NCI-H2196 treated with DMSO at 0.1 percent for 48 hours (cell line): ENCODE measurements around the gene KIF23.

Source experiments
- DNase-seq: peaks from one replicate; lab custom pipeline; 2025; ENCODE audit not compliant: unreplicated experiment; lab: John Stamatoyannopoulos, UW

KIF23 gene

DNA sequence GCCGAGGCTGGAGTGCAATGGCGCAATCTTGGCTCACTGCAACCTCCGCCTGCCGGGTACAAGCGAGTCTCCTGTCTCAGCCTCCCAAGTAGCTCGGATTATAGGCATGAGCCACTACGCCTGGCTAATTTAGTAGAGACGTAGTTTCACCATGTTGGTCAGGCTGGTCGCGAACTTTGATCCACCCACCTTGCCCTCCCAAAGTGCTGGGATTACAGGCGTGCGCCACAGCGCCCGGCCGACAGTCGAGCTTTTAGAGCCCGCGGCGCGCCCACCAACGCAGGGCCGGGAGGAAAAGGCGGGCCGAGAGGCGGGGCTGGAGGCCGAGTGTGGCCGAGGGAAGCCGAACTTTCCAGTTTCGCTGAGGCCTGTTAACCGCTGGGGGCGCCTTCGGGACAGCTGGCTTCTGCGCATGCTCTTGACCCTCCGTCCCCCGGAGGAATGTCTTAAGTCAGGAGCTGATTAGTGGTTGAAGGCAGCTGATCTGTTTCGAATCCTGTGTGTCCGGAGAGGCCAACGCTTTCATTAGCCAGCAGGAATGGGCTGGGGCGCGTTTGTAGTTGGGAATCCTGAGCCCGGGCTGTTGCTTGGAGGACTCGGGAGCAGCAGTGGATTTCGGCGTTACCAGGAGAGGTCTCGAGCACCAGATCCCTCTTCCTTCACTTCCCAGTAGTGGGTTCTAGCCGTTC lies 48.5 kb downstream of the KIF23 start:
- DNase-seq = peak; percentile 77

DNA sequence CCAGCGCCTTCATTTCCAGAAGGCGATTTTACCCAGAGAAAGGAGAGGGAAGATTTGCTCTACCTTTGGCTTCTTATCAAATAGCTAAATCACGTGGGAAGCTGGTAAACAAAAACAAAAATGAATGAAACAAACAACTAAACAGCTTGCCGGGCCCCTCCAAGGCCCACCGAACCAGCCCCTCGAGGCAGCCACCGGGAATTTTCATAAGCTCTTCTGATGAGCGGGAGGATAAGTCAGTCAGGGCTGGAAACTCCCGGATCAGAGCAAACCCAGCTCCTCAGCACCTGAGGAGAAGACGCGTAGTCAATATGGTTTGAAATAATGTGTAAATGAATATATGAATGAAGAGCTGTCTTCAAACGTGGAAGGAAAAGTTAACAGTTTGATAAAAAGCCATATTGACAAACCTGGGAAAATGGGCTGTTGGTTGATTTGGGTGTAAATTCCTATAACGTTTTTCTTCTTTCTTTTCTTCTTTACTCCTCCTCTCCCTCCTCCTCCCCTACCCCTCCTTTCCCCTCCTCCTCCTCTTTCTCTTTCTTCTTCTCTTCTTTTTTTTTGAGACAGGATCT lies 49.1 kb downstream of the KIF23 start:
- DNase-seq = no peak

DNA sequence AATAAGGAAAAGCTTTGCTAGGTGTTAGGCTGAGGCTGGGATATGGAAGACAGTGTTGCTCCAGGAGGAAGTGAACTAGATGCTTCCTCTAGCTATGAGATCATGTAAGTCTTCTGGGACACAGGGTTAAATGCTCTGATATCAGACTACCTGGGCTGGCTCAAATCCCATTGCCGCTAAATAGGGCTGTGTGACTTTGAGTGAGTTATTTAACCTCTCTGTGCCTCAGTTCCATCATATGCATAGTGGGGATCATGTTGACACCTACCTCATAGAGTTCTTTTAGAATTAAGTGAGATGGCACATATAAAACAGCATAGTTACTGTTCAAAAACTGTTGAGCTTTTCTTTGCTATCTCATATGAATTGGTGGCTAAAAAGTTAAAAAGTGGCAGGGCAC lies 51.1 kb downstream of the KIF23 start:
- no peak for DNase-seq

DNA sequence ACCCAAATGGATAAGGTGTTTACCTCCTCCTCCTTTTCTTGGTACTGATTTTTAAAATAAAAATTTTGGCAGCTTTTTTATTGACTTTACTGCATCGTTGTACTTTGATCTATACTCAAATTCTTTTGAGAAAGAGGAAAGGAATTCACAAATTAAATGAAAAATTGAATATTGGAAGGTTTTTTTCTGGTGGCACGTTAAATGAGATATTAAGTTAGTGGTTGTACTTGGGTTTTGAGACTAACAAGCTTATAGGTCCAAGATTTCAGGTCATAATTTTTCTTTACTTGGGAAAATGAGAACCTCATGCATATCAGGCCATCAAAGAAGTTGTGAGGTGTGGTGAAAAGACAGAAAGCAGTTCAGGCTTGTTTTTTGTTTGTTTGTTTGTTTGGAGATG lies 52.6 kb downstream of the KIF23 start:
- no peak for DNase-seq

DNA sequence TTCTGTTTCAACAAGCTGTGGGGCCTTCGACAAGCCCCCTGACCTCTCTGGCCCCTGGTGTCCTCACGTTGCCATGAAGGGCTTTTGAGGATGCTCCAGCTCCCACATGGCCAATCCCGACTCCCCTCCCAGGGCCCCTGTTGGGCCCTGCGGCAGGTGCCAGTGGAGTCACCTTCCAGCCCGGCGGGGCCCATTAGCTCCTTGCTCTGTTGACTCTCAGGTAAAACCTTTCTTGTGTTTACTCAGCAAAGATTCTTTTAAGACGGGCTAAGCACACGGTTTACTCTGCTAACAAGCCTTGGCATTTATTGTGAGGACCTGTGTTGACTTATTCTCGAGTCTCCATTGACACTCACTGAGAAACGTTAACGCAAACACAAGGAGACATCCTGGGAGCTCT lies 53.5 kb downstream of the KIF23 start:
- DNase-seq = no peak

DNA sequence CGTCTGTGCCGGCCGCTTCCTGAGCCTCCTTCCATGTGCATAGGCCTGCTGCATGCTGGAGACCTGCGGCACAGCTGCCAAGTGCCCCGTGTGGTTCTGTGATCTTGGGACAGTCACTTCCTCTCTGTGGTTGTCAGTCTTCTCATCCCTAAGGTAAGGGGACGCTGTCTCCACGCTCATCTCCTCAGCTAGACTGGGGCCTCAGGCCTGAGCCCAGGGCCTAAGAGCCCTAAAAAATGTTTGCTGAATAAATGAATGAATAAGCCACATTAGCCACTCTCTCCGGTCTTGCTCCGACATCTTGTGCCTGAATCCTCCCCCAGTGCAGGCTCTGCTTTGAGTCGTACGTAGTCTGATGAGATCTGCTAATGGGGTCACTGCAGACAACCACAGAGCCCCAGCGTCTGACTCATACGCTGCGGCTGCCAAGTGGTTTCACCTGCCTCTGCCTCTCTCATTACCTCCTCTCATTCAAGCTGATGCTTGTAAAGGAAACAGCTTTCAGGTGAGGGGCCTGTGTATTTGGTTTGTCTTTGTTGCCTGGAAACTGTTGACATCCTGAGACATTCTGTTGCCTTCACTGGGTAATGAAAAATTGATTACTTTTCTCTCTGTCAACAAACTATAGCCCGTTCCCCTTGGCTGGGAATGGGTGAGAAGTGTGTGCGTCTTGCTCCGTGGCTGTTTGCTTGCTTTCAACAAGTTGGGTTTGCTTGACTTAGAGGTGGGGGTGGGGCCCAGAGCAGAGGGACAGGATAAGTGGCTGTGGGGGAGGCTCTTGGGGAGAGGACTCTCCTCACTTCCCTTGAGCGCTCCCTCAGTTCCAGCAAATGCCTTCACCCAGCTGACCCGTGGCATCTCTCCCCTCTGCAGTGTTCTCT lies 54.3 kb downstream of the KIF23 start:
- DNase-seq = peak; percentile 91

DNA sequence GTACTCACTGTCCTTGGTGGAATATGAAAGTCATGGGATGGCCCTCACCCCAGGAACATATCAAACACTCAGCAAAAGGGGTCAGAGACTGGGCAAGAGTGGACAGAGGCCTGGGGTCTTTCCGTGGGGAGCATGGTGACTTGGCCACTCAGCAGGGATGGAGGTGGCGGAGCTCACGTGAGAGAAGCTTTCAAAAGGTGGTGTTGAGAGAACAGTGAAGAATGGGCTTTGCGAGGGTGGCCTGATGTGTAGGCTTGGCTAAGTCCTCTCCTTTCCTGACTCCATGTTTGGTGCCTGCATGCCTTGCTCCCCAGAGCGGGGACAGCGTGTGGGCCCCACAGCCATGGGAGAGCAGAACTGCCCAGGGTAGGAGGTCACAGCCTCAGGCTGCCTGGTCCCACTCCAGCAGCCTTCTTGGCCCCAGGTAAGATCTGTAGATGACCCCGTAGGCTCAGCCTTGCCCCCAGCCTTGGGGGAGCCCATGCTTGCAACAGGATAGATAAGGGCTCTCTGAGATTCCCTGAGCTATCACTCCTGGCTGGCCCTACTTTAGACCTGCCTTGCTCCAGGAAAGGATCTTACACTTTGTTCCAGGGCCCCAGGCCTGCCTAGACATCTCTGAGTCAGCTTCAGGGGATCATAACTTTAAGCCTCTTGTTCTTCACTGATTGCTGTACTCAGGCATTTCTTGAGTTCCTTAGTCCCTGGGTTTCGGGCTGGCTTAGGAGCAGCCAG lies 55.5 kb downstream of the KIF23 start:
- DNase-seq = no peak

DNA sequence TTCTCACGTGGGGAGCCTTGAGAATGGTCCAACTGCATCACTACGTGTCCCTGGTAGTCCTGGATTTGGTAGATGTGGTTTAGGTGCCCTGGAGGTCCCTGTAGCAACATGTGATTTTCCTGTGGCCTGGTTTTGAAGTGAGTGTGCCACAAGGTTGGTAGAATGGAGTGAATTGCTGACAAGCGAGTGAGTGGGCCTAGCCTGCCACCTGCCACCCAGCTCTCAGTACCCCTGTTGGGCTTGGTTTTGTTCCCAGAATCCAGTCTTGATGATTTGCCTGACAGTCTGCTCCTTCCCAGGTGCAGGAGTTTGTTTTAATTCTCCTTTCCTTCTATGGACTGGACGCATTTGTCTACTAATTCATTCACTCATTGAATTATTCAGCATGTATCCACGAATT lies 57.9 kb downstream of the KIF23 start:
- DNase-seq = no peak

DNA sequence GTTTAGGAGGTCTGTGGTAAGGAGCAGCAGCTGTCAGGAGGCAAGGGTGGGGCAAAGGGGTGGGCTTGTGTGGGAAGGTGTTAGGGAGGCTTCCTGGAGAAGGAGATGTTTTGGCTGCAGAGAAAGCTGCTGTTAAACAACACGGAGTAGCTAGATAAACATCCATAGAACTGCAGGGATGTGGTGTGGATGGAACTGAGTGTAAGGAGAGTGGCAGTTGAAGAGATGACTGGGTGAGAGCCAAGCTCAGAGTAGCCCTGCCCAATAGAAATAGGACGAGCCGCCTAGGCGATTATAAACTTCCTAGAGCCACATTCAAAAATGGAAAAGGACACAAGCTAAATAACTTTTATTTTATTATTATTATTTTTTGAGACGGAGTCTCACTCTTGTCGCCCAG lies 58.4 kb downstream of the KIF23 start:
- DNase-seq = no peak

DNA sequence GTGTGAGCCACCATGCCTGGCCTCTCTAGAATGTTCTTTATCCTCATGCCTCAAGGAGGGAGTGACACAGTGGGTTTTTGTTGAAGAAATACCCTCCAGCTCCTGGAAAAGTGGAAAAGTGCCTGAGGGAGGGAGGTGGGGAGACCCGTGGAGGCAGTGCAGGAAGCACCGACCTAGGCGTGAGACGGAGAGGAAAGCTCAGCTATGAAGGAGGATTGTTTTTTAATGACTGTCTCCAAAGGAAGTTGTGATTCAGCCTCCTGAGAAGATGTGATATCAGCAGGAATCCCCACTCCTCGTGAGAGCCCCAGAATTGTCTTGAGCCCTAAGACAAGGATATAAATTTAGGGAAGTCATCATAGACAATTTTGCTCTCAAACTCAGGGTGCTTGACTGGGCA lies 60.1 kb downstream of the KIF23 start:
- no peak for DNase-seq

DNA sequence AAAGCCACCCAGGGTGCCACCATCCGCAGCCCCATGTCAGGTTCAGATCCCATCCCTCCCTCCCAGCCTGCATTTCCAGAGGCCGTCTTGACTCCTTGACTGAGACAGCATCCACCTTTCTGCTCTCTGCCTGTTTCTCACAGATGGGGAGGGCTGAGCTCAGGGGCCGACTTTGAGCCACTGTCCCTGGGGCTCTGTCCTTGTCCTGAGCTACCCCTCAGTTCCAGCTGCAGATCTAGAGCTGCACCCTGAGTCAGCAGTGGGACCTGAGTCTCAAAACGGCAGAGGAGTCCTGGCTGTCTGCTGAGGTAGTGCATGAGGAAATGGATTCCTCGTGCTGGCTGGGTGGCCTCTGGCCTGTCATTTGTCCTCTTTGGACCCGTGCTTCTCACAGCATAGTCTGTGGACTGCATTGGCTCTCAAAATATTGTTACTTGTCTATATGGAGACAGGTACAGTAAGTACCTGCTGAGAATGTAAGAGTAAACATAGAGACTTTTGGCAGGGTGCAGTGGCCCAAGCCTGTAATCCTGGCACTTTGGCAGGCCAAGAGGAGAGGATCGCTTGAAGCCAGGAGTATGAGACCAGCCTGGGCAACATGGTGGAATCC lies 60.8 kb downstream of the KIF23 start:
- DNase-seq = no peak

DNA sequence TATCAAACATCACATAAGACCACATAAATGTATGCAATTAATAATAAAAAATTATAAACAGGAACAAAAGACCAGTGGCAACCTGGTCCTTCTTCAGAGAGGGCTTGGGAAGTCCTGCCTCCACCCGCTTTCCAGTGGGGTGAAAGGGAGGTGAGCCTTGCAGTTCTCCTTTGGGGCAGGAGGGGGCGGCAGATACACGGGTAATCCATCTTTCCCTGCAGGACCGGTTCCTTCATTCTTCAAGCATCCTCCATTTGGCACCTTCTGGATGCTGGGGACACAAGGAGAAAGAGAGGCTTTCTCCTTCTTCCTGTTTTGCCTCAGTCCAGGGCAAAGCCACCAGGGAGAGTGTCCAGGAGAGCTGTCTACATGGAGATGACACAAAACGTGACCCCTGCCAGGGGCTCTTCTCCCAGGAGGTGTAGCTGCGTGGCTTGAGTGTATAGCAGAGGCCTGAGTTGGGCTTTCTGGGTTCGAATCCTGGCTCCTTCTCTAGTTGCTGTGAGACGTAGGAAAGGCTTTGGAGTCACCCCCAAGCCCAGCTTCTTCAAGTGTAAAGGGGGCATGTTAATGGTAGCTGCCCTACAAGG lies 61.7 kb downstream of the KIF23 start:
- peak; percentile 35 for DNase-seq

DNA sequence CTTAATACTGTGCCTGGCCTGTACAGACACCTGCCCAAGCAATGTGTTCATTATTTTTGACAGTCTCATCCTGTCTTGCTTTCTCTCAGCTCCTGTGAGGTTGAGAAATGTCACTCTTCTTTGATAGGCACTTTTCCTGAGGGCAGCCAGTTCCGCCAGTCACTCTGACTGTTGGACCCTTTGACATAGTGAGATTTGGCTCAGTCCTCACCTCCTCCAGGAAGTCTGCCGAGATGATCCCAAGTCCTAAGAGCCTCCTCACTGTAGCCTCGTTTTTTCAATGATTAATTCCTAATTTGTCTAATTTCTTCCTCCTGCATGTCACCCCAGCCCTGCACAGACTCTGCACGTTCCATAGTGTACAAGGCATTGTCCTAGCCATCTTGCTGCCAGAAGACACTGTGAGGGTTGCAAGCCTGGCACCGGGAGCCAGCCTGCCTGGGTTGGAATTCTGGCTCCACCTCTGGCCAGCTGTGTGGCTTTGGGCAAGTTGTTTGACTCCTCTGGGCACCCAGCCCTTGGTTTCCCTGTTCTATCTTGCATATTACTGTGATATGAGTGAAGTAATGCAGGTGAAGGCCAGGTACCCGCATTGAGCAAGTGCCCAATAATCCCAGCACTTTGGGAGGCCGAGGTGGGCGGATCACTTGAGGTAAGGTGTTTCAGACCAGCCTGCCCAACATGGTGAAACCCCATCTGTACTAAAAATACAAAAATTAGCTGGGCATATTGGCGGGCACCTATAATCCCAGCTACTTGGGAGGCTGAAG lies 62.7 kb downstream of the KIF23 start:
- DNase-seq = no peak

DNA sequence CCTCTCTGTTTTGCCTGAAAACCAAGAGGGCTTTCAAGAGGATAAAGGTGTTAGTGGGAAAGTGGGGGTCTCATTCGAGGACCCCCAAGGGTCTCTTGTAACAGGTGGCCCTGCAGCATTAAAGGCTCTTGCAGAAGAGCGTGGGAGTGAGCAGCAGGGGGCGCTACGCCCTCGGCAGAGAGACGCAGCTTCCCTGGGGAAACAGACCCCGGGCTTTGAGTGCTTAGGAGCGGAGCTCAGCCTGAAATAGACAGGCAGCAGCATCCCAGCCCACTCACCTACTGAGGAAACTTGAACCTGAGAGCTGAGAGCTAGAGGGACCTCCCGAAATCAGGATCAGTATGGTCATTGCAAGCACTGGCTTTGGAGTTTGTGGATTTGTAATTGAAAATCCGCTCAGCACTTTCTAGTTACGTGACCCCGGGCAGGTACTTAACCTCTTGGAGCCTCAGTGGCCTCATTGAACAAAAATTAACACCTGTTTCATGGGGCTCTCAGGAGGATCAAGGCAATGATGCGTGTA lies 64.2 kb downstream of the KIF23 start:
- DNase-seq = no peak

DNA sequence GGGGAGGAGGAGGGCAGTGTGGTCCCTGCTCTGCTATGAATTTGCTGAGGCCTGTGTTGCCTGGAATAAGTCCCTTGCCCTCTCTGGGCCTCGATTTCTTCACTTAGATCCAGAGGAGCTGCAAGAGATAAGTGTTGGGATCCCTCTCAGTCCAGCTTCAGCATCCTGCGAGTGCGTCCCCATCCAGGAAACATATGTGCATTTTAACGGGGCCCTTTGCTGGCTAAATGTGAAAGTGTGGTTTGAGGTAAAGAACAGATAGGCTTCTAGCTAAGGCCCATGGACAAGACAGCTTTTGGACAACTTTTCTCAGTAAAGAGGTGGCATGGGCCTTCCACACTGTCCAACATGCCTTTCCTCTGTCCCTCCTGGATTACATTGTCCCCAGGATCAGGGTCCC lies 64.9 kb downstream of the KIF23 start:
- no peak for DNase-seq

DNA sequence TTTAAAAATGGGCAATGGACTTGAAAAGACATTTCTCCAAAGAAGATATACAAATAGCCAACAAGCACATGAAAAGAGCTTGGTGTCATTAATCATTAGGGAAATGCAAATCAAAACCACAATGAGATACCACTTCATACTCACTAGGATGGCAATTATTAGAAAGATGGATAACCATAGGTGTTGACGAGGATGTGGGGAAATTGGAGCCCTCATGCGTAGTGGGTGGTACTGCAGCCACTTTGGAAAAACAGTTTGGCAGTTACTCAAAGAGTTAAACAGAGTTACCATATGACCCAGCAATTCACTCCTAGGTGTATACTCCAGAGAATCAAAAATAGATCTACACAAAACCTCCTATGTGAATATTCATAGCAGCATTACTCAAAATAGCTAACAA lies 65.8 kb downstream of the KIF23 start:
- DNase-seq = no peak

DNA sequence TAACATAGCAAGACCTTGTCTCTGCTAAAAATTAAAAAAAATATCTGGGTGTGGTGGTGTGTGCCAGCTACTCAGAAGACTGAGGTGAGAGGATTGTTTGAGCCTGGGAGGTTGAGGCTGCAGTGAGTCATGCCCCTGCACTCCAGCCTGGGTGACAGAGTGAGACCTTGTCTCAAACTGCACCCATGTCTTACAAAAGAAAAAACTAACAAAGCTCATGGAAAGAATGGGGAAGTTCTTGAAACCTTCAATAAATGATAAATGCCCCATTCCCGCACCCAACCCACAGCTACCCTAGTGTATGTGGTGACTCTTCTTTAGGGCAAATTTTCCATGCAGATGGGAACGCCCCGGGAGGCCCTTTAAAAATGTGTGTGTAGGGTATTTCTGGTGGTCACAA lies 66.8 kb downstream of the KIF23 start:
- DNase-seq = no peak

DNA sequence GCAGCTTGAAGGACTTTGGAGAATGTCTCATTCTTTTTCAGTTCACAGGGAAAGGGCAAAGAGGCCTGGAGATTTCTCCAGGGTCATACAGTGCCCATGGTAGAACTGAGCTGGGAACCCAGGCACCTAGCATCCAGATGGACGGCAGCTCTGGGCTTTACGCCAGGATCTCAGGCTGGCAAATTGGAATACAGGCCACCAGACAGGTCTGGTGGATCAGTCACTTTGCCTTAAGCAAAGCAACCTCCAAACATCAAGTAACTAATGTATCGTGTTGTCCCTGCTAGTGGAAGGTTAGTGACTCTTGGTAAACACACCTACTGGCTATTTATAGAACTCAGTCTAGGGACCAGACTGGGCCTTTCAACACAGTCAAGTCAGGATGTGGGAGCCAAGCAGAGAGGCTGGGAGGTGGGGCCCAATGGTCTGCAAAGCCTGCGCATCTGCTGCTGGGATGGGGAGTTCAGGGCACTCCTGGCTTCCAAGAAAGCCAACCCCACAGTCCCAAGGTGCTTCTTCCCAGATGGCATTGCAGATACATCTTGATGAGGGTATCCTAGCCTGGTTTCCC lies 68.6 kb downstream of the KIF23 start:
- DNase-seq = no peak

DNA sequence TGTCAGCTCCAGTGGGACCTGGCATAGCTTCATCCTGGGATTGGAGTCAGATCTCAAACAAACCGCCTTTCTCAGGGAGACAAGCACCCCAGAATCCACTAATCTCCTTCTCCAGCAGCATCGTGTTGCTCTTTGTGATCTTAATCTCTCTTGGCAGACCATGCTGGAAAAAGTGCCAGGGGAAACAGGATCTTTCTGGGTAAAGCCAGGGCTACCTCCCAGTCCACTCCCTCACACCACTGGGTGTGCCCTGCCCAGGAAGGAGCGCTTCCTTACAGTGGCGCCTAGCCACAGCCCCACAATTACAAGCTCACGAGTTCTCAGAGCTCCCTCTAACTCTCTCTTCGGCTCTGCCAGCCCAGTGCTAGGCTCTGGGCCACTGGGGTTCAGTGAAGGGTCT lies 70.7 kb downstream of the KIF23 start:
- no peak for DNase-seq
